Measurements from ENCODE around the gene SDK1.

DNA sequence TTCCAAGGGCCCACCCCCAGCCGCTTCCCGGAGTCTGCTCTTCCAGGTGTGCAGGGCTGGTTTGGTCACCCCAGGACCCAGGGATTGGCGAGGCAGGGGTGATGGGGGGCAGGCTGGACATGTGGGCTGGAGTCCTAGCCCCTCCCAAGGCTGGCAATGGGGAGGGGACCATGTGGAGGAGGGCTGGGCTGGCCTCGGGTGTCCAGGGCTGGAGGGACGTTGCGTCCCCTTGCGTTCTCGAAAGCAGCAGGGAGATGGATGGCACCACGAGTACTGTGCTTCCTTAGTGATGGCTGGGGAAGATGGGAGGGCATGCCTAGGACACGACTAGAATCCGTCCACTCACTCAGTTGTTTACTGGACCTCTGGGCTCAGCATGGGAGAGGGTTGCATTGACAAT lies 848.6 kb downstream of the SDK1 start:
- no peak for TF ChIP-seq ZNF529 (tag by site-specific recombination; IDR thresholded peaks at IDR 0.05; ENCODE audit: insufficient replicate concordance)
- TF ChIP-seq, protein P1, sequence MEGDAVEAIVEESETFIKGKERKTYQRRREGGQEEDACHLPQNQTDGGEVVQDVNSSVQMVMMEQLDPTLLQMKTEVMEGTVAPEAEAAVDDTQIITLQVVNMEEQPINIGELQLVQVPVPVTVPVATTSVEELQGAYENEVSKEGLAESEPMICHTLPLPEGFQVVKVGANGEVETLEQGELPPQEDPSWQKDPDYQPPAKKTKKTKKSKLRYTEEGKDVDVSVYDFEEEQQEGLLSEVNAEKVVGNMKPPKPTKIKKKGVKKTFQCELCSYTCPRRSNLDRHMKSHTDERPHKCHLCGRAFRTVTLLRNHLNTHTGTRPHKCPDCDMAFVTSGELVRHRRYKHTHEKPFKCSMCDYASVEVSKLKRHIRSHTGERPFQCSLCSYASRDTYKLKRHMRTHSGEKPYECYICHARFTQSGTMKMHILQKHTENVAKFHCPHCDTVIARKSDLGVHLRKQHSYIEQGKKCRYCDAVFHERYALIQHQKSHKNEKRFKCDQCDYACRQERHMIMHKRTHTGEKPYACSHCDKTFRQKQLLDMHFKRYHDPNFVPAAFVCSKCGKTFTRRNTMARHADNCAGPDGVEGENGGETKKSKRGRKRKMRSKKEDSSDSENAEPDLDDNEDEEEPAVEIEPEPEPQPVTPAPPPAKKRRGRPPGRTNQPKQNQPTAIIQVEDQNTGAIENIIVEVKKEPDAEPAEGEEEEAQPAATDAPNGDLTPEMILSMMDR (tag by site-specific recombination; IDR thresholded peaks at IDR 0.05): no peak
- TF ChIP-seq REPIN1 (tag by site-specific recombination; IDR thresholded peaks at IDR 0.05; ENCODE audit: low read depth): no peak
- TF ChIP-seq SP2 (tag by site-specific recombination; IDR thresholded peaks at IDR 0.05): no peak
- no peak for TF ChIP-seq YY1 (tag by site-specific recombination; IDR thresholded peaks at IDR 0.05)
- no peak for TF ChIP-seq ZNF292 (tag by site-specific recombination; IDR thresholded peaks at IDR 0.05; ENCODE audit: borderline replicate concordance, low read depth)
- TF ChIP-seq, protein P2, sequence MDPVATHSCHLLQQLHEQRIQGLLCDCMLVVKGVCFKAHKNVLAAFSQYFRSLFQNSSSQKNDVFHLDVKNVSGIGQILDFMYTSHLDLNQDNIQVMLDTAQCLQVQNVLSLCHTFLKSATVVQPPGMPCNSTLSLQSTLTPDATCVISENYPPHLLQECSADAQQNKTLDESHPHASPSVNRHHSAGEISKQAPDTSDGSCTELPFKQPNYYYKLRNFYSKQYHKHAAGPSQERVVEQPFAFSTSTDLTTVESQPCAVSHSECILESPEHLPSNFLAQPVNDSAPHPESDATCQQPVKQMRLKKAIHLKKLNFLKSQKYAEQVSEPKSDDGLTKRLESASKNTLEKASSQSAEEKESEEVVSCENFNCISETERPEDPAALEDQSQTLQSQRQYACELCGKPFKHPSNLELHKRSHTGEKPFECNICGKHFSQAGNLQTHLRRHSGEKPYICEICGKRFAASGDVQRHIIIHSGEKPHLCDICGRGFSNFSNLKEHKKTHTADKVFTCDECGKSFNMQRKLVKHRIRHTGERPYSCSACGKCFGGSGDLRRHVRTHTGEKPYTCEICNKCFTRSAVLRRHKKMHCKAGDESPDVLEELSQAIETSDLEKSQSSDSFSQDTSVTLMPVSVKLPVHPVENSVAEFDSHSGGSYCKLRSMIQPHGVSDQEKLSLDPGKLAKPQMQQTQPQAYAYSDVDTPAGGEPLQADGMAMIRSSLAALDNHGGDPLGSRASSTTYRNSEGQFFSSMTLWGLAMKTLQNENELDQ (tag by site-specific recombination; IDR thresholded peaks at IDR 0.05; ENCODE audit: low read depth): no peak
- TF ChIP-seq, protein P3, sequence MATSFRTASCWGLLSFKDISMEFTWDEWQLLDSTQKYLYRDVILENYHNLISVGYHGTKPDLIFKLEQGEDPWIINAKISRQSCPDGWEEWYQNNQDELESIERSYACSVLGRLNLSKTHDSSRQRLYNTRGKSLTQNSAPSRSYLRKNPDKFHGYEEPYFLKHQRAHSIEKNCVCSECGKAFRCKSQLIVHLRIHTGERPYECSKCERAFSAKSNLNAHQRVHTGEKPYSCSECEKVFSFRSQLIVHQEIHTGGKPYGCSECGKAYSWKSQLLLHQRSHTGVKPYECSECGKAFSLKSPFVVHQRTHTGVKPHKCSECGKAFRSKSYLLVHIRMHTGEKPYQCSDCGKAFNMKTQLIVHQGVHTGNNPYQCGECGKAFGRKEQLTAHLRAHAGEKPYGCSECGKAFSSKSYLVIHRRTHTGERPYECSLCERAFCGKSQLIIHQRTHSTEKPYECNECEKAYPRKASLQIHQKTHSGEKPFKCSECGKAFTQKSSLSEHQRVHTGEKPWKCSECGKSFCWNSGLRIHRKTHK (tag by site-specific recombination; IDR thresholded peaks at IDR 0.05): no peak

Measured in HEK293 (cell line).